ENCODE measurements around the gene STIM2.

STIM2 gene

DNA sequence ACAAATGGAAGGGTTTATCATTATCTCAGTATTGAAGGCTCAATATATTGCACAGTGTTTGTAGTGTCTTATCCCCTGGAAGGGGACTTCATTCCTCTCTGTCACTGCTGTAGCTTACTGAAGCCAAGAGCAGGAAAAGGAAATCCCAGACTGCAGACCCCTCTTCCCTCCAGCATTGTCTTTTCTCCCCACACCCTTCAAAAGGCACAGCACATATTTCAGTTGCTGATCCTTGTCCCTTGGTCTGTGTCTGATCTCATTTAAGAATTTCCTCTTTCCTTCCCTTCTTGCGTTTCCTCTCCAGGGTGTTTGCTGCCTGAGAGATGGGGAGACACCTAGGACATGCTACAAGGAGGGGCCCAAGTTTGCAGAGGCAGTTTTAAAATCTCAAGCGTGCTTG is 40.1 kb downstream of the STIM2 start:
- no peak for DNase-seq (ENCODE audit: low spot score)

DNA sequence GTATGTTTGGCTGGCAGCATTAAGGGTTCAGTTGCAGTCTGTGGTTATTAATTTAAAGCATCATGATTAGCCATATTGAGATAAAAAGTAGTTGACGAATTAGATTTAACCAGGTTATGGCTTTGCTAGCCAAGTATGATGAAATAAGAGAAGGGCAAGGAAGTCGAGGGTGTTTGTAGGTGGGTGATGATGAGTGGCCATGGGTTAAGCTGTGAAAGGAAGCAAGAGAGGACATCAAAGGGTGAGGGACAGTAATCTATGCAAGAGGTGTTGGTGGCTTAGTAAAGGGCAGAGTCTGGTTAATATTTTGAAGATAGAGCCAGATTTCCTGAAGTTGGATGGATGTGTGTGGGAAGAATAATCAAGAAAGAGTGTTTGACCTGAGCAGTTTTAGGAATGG is 44.5 kb downstream of the STIM2 start:
- no peak for DNase-seq (ENCODE audit: low spot score)

DNA sequence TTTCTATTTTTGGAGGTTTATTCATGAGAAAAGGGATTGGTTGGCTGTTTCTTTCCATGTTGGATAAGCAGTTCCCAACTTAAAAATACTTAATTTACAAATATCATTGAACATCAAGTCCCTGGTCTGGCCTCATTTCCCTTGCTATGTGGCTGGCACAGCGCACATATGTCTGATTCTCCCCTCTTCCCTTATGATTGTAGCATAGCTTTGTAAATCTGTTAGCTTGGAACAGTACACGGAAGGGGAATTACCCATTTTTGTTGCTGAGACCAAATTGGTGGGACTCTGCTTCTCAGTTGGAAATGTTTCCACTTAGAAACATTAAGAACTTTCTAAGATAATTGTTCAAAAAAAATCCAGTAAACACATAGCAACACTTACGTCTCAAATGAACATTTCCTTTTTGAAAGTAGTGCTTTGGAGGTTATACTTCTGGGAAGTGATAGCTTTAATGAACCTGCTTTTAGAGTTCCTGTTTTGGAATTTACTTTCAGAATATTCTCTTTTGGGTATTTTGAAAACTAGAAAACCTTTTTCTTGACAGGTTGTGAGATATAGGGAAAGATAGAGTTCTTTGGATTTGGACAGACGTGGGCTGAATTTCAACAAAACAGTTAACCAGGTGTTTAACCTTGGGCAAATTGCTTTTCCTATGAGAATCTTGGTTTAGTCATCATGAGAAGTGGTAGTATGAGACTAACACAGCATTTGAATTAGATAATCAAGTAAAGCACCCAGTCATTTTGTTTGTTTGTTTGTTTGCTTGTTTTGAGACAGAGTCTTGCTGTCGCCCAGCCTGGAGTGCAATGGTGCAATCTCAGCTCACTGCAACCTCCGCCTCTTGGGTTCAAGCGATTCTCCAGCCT is 47.3 kb downstream of the STIM2 start:
- no peak for DNase-seq (ENCODE audit: low spot score)

DNA sequence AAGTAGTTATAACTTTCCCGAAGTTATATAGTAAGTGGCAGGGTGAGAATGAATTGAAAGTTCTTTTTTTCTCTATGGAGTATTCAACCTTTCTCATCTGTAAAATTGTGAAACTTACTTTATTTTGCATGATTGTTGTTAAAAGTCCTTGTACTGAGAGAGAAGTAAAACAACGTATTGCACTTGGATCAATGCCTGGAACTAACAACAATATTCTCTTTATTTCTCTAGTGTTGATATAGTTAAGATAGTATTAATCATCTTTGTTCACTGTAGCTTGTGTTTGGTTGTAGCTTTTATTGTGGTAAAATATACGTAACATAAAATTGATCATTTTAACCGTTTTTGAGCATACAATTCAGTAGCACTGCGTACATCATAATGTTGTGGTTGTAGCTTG is 48.7 kb downstream of the STIM2 start:
- no peak for DNase-seq (ENCODE audit: low spot score)

DNA sequence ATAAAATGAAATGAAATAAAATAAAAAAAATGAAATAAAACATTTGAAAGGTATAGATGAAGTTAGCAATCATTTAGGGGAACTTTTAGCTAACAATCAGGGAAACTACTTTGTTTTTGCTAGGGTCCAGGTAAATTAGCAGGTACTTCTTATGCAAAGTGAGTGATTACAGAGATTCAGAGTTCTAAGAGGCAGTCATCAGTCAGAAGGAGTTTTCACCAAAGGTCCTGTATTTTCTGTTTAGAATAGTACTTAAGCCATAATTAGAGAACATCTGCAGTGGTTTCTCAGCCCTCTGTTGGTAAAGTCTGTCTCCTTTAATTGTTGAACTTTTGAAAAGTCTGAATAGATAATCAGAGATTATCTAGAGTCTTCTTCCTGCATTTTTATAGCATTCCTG is 50.6 kb downstream of the STIM2 start:
- no peak for DNase-seq (ENCODE audit: low spot score)

DNA sequence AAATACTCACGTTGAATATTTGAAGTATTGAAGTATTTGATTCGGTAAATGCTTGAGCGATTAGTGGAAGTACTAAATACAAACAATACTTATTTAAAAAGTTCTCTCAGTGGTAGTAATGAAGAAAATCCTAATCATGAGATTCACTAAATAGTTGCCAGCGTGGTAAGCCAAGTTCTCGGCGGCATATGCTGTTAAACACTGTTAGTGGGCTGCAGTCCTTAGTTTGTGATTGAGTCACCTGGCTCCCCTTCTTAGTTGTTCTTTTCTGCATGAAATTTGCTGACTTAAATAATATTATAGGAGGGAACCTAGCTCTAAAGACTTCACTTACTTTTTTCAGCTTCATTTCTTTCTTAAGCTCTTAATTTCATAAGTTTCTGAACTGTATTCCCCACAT is 51.4 kb downstream of the STIM2 start:
- no peak for DNase-seq (ENCODE audit: low spot score)

DNA sequence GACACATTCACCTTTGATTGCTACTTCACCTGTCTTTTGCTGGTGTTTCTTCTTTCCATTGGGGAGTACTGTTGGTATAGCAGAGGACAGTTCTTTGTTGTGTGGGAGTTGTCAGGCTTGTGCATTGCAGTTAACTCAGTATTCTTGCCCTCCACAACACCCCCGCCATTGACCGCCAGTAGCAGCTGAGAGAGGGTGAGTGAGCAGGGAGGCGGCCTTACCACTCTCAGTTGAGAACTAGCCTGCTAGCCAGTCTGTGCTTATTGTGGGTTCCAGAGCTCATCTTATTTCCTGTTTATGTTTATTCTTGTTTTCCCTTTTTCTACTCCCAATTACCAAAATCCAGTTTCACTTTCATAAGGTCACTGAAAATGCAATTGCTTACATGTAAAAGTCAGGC is 52.2 kb downstream of the STIM2 start:
- DNase-seq (ENCODE audit: low spot score) = no peak

DNA sequence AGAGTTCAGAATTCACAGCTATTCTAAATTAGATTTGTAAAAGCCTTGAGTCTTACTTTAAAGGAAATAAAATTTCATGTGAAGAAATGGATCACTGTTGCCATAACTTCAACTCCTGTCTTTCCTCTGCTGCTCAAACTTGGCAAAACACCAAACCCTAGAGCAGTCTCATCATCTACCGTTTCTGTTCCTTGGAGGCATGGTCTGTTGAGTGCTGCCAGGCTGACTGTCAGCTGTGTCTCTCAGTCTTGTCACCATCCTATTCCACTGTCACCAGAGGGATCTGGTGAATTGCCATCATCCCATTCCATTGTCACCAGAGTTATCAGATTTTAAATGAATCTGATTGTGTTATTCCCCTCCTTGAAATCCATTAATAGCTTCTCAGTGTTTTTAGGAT is 55.6 kb downstream of the STIM2 start:
- peak; percentile 15 for DNase-seq (ENCODE audit: low spot score)

DNA sequence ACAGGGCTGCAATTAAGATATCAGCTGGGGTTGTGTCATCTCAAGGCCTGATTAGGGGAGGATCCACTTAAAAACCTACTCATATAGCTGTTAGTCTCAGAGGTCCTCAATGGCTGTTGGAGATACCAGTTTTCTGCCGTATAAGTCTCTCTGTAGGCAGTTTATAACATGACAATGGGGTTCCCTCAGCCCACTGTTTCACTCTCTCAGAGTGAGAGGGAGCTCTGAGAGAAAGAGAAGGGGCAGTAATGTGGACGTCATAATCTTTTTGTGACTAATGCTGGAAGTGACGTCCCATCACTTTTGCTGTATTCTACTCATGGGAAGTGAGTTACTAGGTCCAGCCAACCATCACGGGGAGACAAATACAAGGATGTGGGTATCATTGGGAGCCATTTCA is 70.3 kb downstream of the STIM2 start:
- no peak for DNase-seq (ENCODE audit: low spot score)

DNA sequence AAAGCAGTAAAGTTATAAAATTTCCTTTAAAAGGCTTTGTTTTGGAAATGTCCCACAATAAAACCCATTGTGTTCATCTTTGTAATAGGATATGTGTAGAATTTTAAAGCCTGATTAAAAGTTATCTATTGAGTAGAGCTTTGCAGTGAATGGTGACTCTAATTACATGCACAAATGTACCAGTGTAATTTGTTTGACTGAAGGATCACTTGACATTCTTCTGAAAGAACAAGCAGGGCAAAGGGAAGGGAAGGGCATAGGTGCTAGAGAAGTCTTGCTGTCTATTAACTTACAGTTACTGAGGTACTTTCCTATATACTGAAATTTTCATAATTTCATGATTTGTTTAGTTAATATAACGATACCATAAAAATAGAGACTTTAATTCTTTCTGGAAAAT is 70.8 kb downstream of the STIM2 start:
- DNase-seq (ENCODE audit: low spot score) = no peak

DNA sequence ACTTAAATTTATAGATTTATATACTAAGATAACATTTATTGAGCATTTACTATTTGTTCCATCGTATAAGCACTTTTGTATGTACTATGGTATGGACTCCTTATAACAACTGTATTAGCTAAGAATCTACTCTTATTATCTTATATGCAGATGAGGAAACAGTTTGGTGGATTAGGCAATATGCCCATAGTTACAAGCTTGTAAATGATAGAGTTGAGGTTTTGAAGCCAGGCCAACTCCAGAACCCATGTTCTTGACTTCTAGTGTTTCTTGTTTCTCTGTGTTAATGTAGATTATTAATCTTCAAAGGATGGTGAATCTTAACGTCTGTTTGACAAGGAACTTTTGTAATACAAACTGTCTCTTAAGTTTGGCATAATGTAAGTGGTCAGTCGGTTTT is 71.3 kb downstream of the STIM2 start:
- DNase-seq (ENCODE audit: low spot score) = no peak

DNA sequence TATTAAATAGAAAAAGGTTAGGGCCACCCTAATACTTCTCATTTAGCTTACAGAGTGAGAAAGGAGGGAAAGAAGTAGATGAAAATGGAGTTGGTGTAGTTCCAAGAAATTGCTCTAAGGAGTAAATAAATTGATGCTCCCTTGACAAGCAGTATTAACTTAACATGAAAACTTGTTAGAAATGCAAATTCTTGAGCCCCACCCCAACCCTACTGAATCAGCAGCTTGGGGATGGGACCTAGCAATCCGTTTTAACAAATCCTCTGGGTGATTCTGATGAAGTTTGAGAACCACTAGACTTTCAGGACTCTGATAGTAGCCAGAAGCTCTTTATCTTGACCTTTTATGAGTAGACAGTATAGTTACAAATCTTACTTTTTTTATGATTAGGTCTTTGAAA is 74.8 kb downstream of the STIM2 start:
- no peak for DNase-seq (ENCODE audit: low spot score)

DNA sequence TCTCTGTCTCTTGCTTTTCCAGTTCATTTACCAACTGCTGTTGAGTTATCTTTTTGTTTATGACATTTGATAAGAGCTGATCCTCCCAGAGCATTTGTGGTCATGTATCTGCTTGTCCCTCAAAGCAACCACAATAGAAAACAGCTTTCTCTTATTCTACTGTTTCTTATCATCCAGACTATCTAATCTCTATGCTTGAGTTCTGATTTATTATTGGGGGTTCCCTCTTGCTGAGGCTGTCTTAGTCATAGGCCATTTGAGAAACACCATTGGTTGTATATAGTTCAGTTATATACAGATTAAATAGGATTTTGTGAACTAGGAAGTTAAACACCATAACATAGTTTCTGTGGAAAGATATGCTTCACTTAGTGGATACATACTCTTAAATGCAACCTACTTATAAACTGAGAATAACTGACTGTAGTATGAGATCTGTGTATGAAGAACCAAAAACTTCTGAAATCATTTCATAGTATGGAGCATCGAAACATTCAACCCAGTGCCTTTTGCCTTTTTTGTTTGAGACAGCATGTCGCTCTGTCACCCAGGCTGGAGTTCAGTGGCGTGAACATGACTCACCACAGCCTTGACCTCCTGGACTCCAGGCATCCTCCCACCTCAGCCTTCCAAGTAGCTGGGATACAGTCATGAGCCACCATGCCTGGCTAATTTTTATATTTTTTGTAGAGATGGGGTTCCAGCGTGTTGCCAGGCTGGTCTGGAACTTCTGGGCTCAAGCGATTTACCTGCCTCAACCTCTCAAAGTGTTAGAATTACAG is 75.8 kb downstream of the STIM2 start:
- DNase-seq (ENCODE audit: low spot score) = no peak

DNA sequence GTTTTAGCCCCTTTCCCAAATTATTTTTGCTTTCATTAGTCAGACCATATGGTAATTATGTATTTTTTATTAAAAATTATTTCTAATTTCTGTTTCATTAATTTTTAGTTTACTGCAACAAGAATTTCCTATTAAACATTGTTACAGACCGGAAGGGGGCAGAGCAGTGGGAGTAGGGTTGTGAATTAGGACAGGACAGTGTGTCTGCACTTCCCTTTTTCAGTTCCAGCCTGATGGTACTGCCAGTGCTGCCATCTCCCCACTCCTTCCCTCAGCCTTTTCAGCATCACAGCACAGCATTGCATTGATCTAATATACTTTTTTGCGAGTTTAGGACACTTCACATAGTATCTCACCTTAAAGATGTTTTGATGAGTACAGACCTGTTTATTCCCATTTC is 76.5 kb downstream of the STIM2 start:
- DNase-seq (ENCODE audit: low spot score) = no peak

DNA sequence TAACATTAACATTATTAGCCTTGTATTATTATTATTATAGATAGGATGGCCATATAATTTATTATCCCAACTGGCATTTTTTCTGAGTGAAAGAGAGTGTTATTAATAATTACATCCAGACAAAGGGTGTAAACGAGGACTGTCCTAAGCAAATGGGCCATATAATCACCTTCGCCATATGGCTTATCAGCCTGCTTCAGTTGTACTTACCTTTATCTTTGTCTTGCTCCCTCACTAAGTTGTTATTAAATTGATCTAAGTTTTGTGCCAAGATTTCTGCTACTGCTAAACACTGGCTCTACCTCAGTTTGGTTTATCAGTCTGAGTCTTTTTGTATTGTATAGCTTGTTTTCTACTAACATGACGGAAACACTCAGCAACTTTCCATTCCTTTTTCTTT is 76.9 kb downstream of the STIM2 start:
- DNase-seq (ENCODE audit: low spot score) = no peak

DNA sequence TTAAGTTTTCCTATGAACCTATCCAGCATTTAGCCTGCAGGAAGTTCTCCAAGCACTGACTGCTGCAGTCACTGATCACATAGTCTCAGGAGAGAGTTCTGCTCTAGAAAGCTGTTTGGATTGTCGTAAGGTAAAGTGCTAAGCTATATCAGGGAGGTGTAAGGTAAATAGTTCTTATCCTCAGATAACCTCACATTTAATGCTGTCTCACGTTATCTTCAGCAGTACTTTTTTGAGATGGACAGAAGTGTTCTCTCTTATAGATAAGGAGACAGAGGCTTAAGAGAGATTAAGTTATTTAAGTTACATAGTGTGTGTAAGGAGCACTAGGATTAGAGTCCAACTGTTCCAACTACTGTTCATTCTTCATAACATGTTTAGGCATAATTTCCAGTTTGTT is 77.9 kb downstream of the STIM2 start:
- DNase-seq (ENCODE audit: low spot score) = no peak

DNA sequence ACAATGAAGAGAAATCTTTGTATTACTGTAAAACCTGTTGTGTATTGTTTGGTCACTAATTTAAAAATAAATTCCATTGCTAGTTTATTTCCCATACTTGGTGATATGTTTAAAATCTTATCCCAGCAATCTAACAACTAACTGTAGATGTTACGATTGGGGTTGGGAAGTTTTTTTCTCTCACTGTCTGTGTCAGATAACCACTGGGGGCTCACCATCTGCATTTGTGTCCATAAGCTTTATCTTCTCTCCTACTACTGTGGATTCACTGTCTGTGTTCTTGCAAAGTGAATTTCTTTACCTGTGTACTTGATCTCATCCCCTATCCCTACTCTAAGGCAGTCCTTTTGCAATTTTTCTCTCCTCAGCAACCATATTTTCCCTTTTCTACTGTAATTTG is 81.3 kb downstream of the STIM2 start:
- DNase-seq (ENCODE audit: low spot score) = no peak

DNA sequence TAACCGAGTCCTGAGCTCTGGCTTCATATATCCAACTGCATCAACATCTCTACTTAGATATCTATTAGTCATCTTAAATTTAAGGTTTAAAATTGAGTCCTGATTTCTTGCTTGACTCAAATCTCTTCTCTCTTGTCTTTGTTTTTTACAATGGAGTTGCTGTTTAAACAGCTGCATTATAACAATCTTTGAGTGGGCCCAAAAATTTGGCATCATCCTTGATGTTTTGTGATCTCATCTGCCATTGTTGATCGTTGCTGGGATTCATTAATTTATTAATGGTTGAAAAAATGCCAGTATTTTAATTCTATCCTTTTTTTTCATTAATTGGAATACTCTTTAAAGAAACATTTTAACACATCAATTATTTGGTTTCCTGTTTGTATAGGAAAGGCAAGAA is 82.2 kb downstream of the STIM2 start:
- no peak for DNase-seq (ENCODE audit: low spot score)

DNA sequence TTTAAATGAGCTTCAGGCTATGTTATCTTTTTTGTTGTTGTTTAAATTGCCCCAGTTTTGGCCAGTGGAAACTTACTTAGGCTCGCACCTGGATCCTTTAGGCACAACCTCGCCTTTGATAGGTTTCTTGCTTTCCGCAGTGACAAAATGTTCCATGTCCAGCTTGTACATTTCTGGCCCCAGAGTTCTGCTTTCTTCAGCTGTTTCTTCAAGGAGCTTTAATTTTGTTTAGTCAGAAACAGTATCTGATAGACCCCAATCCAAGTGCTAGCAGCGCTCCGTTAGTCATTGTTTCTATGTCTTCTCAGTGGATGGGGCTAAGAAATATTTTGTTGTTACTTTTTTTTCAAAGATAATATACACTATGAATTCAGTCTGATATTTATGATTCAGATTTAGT is 82.8 kb downstream of the STIM2 start:
- no peak for DNase-seq (ENCODE audit: low spot score)

DNA sequence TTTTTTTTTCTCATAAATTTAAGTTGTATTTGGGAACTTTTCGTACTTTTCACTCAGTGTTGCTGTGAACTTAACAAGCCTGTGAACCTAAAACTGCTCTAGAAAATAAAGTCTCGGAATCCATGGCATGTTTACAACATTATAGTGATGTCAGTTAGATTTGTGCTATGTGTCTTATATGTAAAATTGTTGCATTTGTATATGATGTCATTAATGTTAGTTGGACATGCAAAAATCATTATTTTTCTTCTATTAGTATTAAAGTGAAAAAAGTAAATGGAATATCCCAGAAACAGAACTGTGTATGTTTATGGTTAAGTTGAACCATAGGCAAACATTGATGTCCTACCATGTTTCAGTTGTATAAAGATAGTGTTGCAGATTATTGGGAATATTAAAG is 85.2 kb downstream of the STIM2 start:
- DNase-seq (ENCODE audit: low spot score) = no peak

DNA sequence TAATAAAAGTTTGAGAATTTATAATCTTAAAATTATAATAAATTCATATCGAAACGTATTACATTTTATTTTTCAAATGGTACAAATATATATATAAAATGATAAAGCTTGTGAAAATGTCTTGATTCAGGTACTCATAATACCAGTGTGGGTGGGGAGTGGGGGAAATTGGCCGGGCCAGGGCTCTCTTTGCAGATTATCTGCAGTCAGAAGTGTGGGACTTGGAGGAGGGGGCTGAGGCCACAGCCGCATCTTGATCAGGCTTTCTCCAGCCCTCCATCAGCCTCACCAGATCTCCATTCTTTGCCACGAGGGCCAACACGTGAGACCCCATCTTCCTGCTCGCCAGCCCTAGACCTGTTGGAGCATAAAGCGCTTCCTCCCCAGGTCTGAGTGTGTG is 86.7 kb downstream of the STIM2 start:
- no peak for DNase-seq (ENCODE audit: low spot score)

DNA sequence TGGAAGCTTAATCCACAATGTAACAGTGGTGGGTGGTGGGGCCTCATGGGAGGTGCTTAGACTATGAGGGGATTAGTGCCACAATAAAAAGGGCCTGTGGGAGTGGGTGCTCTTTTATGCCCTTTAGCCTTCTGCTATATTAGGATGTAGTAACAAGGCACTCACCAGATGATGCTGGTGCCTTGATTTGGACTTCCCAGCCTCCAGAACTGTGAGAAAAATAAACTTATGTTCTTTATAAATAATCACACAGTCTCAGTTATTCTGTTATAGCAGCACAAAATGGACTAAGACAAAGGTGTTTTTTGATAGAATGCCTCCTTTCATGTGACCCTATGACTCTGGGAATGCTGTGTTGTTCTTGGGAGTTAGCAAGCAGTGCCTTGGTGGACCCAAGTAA is 89.8 kb downstream of the STIM2 start:
- DNase-seq (ENCODE audit: low spot score) = no peak

DNA sequence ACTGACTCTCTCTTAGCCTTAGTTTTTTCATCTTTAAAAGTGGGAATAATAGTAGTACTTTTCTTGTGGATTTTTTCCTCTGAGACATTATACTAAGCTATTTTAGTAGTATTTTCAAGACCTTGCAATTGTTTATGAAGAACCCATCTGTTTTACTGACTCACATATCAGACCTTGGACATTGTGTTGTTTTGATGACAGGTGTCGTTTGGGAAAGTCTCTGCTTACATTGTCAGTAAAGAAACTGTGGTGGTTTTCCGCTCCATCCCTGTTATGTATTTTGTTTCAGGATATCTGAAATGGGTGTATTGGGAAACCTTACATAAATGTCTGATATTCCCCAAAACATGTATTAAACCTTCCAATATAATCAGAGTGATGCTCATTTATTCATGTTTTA is 92.2 kb downstream of the STIM2 start:
- no peak for DNase-seq (ENCODE audit: low spot score)

DNA sequence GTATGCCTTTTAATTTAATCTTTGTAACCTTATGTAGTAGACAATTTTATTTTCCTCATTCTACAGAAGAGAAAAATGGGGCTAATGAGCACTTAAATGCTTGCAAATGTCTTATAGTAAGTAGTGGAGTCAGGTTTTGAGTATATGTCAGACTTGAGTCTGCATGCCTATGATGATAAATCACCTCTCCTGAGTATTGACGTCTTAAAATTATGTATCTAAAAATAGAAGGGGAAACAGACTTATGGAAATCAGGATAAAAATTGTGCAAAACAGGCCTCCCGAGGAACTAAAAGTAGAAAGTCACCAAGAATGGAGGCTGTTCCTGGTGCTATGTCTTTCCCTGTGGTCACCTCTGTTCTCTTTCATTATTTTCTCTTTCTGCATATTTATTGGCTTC is 92.7 kb downstream of the STIM2 start:
- DNase-seq (ENCODE audit: low spot score) = no peak

Measured in AG08395 (cell line).